Activated CD4-positive, alpha-beta T cell treated with anti-CD3 and anti-CD28 coated beads, Interleukin-2, Interleukin-6, amounts not matched to agents 100 ng/mL and 50 ng/mL, durations not matched to agents 16 hours and 8 hours (primary cell): ENCODE data around the gene RIMBP2.
"Not testable (repeated sequence)": the region's sequence is repeated elsewhere in the genome, so short reads cannot be mapped to it uniquely, and the experiment has no call there.

ENCODE experiments used
- DNase-seq: peaks from one replicate; pipeline ENCODE4 v3.0.0-alpha.2; 2020

Gene RIMBP2

DNA sequence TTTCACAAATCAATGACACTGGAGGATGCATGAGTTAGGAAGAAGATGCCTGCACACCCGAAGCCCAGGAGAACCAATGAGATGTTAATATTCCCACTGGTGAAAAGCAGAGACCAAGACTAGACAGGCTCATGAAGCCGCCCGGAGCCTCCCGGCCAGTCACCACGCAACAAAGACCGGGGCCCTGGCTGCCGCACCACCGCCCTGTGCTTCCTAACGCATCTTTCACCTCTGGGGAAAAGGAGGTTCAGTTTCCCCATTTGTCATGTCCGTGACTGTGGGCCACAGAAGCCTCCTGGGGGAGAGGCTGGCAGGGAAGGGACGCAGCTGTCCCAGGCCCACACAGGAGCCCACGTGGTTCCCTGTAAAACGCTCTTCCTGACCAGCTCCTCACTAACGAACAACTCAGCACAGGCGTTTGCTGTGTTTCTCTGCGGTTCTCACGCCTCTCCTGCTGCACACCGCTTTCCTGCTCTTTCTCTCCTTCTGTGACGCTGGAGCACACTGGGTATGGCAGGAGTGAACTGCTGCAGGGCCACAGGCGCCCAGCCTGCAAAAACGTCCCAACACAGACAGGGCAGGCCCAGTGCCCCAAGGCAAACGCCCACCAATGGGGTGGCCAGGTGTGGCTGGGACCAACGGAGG lies 10.8 kb downstream of the RIMBP2 start:
- no peak for DNase-seq

DNA sequence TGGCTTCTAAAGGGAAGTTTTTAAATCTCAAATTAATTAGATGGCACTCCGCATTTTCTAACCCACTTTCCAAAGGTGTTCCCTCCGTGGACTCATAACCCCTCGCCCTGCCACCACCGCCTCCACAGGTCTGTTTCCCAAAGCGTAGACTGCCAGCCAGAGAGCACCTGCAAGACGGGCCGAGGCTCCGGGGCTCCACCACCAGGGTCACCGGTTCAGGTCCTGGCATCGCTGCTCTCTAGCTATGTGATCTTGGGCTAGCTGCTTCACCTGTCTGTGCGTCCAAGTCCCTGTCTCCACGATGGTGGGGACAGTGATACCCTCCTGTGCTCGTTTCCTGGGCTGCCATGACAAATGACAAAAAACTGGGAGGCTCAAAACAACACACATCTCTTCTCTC lies 11.5 kb downstream of the RIMBP2 start:
- DNase-seq = no peak

DNA sequence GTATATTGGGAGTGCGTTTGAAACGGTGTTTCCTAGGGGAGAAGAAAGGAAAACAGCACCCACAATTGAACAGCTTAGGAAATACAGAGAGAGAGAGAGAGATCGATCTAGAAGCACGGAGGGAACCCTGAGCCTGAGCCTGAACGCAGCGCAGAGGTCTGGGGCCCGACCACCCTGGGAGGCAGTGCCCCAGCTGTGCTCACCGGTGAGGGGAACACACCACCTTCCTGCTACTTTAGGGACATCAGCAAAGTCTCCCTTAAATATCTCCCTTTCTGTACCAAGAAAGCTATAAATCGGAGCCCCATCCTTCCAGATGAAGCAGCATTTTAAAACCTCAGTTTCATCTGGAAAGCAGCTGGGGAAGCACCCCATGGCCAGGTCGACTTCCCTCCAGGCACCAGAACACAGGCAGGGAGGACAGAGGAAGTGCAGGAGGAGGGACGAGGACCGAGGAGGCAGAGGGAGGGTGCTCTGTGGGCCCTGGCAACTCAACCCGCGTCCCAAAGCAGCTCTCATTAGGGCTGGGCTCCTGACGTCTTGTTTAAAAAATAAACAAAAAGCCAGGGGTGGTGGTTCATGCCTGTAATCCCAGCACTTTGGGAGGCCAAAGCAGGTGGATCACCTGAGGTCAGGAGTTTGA lies 12.2 kb downstream of the RIMBP2 start:
- DNase-seq = no peak

DNA sequence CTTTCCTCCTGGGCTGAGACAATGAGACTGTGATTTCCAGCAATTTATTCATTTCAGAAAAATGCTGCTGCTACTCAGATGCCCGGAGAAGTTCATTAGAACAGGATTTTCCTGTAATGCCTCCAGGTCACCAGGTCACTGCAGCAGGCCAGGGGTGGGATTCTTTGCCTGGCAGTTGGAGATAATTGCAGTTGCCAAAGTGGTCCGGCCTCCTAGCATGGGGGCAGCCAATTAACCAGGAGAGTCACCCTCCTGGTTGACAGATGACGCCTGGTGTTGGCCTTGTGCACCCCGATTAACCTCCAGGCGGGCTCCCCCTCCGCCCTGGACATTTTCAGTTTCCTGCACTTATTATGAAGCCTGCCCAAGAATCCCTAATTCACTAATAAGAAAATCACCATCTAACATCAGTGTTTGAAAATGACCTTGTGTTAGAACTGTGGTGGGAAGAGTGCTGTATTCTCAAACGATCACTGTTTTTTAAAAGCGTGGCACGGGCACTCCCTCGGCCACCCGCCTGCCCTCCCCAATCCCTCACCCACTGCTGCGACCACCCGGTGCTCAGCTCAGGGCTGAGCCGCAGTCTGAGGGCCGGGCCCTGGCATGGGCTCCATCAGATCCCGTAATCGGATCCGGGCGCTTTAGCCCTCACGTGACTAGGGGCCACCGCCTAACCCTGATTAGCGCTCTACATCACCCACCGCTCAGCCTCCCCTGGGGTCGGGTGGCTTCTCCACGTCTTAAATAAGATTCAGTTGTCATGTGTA lies 12.9 kb downstream of the RIMBP2 start:
- DNase-seq = no peak

DNA sequence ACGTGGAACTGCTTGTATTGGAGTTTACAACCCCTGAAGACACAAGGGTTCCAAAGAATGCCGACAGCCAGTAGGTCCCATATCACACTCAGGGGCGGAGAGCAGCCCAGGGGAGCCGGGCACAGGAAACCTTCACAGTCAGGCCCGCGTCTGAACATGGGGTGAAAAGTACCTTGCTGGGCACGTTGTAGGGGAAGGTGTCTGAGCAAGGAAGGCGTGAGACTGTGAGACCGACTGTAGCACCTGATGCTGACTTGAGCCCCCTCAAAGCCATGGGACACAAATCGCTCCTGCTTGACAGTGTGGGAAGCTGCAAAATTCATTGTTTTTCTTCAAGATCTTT lies 14.7 kb downstream of the RIMBP2 start:
- no peak for DNase-seq

DNA sequence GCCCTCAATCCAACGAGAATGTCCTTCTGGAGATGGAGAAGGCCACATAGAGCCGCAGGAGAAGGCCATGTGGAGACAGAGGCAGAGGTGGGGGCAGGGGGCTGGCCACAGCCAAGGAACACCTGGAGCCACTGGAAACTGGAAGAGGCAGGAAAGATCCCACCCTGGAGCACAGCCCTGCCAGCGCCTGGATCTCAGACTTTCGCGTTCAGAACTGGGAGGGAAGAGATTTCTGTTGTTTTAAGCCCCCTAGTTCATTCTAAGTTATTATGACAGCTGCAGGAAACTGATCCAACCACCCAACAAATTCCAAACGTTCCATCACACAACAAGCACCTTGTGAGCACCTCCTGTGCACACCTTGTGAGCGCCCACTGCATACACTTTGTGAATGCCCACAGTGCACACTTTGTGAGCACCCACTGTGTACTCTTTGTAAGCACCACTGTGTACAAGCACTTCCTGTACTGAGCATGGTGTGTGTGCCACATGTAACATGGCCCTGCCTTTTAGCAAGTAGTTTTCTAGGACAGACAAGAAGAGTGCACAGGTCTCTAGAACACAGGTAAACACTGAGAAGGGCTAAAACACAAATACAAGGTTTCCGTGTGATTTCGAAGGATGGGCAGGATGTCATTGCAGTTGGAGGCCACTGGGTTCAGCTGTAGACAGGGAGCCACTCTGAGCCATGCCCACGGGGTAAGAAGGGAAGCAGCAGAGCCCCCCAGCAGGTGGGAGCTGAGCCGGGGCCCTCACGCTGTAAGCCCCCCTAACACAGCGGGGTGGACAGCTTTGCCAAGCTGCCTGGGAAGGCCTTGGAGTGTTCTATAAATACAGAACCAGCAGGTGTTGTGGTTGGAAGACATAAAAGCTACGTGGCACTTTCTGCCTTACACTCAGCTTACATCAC lies 15.4 kb downstream of the RIMBP2 start:
- DNase-seq = no peak

DNA sequence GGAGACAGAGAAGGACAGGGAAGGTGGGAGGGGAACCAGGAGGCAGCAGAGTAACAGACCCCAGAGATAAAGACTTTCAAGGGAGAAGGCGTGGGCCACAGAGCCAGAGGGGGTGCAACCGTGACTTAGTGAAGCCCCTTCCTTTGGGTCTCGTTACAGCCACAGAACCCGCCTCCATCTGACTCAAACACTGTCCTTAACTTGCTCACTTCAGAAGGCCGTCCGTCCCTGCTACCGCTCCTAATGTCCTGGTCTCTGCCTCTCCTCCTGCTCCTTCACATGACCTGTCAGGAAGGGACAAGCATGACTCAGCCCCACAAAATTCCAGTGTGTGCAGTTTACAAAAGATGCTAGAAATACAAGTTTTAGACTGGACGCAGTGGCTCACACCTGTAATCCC lies 18.0 kb downstream of the RIMBP2 start:
- no peak for DNase-seq

DNA sequence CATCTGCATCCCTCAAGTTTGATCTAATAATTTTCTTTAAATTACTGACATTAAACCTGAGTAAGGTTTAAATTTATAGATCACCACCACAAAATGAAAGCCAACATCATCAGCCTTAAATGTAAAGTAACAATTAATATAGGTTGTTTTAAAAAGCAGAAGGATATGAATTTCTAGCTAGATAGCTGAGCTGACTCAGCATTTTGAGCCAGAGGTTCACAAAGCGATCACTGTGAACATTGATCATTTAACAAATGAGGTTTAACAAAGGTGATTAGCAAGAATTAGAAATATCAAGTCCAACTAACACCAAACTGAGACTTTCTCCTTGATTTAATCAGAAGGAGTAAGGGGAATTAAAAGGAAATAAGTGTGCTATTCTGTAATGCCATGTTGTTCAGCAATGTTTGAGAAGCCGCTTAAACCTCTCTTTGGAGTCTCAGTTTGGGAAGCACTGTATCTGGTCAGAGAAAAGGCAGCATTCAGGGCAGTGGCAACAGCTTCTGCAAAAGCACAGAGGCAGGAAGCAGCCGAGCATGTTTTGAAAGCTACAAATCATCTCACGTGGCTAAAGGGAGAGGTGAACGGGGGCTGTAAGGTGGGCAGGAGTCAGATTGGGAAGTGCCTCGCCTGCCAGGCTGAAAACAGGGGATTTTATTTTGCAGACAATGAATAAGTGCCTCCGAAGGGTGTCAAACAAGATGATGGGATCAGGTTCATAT lies 19.6 kb downstream of the RIMBP2 start:
- no peak for DNase-seq

DNA sequence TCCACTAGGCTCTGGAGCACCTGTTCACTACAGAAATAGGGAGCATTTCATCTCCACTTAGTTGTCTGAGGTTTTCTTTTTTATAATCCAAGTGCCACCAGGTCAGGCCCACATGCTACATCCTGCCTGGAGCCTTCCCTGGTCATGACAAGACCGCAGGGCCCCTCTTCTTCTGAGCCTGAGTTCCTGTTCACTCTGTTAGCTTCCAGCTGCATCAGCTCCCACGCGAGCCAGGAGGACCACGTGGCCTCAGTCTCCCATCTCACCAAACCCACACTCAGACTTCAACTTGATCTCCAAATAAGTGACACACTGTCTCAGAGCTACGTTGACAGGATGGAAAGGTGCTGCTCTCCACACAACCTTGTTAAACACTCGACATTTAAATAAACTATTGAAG lies 21.0 kb downstream of the RIMBP2 start:
- no peak for DNase-seq

DNA sequence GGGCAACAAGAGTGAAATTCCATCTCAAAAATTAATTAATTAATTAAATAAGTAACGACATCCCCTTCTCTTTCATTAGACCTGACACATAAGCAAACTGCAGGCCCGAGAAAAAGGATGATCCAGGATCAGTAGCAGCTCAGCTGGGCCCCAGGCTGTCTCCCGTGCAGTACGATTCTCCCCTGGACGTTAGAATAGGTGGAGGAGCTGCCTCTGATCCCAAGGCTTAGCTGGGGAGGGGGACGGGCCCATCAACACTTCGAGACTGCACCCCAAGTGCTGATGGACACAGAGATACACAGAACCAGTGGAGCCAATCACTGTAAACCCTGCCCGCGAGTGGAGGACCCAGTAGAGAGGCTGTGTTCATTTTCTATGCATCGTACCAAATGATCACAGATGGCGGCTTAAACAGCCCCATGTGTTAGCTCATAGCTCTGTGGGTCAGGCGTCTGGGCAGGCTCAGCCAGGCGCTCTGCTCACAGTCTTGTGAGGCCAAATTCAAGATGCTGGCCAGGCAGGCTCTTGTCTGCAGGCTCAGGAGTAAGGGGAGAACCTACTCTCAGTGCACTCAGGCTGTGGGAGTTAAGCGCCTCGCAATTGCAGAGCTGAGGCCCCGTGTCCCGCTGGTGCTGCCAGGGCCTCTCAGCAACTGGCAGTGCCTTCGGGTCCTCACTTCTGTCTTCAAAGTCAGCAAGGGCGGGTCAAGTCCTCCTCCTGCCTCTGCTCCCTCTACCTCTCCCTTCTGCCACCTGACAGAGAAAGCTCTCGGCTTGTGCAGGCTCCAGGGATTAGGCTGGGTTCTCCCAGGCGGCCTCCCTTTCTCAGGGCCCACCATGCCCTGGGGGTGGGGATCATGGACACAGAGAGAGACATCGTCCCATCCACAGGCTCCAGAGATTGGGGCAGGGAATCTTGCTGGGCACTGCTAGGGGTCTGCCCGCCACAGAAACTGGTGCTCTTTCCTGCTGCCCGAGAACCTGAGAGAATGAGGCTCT lies 26.4 kb downstream of the RIMBP2 start:
- no peak for DNase-seq

DNA sequence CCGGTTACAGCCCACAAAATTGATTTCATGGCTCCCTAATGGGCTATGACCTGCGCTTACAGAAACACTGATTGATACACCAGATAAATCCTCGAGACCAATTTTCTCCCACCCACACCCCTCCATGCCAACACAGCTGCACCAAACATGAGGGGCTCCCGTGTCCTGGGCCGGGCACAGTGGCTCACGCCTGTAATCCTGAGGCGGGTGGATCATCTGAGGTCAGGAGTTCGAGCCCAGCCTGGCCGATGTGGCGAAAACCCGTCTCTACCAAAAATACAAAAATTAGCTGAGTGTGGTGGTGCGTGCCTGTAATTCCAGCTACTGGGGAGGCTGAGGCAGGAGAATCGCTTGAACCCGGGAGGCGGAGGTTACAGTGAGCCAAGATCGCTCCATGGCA lies 27.1 kb downstream of the RIMBP2 start:
- DNase-seq = not testable (repeated sequence)

DNA sequence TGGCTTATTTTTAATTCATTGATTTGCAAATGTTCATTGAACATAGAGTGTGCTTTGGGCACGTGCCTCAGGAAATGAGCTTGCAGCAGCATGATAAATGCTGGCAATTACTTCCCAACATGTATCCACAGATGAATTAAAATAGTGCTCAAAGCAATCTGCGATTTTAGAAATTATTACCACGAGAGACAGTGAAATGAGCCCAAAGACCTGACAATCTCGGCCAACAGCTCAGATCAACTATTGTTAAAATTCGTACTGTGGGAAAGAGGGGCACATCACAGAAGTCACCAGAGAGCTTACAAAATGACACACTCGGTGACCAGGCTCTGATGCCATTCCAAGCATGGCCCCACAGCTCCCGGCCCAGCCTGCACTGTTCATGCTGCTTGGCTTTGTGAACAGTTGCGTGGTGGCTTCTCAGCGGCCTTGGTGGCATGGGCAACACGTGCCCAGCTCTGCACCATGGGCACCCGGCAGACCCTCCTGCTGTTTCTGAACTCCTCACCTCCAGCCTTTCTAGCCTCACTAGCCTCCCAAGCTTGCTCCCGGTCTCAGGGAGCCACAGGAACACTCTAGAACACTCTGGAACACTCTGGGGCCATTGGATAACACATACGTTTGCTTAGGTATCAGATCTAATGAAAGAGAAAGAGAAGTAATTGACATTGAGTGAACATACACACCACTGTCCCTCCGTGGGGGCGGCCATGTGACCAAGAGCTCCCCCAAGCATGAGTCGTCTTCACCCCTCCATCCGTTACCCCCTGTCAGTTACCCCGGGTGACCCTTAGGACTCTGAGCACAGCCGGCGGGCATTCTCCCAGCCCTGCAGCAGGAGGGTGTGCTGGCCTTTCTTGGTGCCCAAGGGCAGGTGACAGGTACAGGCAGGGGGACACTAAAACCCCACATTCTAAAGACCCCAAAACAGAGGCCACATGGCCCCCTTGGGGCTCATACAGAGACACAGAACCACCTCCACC lies 28.0 kb downstream of the RIMBP2 start:
- no peak for DNase-seq

DNA sequence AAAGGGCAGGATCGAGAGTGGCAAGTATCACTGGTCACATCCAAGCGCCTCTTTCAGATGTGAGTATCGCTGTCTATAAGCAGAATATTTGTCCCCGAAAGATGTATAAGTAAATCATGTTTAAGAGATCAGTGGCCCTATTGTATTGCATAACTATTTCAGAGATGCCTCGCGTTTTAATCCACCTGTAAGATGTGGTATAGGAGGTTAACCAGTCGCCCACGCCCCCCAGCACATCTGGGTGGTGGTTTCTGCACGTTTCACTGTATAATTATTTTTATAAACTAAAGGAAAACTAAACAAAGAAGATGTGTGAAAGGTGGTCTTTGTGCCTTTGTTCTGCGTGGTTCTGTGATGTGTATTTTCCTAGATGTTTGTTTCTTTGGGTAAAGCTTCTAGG lies 28.9 kb downstream of the RIMBP2 start:
- no peak for DNase-seq

DNA sequence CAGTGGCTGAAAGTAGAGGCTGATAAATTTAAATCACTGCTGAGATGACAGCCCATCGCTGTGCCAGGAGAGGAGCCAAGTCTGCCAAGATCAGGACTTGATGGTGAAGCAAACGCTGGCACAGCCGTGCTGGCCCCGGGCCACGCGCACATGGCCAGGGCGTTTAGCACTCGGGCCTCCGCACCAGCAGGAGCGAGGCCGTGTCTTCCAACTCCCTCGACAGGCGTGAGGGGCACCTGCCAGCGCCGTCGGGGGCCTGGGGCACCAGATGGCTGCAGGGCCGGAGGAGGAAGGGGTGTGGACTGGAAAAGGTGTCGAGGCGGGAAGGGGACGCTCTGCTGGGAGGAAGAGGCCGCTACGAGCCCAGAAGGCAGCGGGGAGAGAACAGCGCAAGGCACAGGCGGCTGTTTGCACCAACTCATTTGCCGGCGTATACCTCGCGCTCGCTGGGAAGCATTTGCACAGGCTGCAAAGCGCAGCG lies 29.5 kb downstream of the RIMBP2 start:
- no peak for DNase-seq

DNA sequence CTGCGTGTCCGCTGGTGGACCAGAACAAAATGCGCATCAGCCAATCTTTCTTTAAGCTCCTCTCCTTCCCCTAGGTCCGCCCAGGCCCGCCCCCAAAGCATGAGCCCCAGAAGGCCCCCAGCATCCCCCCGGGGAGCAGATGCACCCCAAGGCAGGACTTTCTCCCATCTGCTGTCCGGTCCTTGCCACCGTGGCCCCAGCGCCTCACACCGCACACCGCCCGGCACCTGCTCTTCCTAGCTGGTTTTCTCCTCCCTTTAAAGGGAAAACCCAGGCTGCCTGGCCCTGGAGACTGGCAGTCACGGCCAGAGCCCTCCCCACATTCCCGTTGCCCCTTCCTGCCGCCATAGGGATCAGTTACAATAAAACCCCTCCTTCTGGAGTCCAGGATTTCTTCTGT lies 30.2 kb downstream of the RIMBP2 start:
- no peak for DNase-seq

DNA sequence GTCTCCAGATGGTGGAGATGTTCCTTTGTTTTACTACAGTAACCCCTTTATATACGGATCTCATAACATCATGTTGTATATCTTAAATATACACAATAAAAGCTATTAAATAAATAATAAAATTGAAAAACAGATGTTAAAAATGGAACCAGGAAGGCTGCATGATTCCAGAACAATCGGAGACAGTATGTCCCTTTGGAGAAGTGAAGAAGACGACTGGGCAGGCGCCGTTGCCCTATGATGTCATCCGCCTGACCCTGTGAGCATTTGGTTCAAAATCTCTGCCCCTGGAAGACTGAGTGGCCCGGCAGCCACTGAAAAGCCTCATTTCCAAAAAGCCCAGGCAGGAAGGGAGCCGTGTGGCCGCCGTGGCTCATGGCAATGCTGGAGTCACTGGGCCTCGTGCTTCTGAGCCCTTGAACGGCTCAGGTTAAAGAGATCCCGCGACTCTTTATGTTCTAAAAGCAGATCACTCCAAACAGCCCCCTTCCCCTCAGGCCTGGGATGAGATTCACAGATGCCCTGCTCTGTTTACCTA lies 30.8 kb downstream of the RIMBP2 start:
- no peak for DNase-seq

DNA sequence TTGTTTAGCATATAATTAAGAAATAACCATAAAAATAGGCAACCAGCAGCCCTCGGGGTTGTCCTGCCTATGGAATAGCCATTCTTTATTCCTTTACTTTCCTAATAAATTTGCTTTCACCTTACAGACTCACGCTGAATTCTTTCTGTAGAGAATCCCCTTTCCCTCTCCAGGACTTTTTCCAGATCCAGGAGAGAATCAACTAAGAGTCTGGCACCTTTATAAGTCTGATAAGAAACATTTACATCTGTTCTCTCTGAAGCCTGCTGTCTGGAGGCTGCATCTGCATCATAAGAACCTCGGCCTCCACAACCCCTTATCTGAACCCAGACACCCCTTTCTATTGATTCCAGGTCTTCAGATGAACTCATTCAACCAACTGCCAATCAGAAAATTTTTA lies 32.3 kb downstream of the RIMBP2 start:
- DNase-seq = no peak

DNA sequence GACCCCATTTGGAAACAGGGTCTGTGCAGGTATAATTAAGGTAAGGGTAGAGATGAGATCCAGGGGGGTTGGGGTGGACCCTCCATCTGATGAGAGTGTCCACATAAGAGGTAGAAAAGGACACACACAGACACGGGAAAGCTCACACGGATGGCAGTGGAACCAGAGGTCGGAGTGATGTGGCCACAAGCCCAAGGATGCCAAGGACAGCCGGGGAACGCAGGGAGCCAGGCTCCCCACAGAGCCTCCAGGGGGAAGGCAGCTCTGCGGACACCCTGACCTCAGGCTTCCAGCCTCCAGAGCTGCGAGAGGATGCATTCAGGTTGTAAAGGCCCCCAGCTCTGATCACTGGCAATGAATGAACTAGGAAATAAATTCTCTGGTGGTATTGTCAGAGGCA lies 33.0 kb downstream of the RIMBP2 start:
- no peak for DNase-seq

DNA sequence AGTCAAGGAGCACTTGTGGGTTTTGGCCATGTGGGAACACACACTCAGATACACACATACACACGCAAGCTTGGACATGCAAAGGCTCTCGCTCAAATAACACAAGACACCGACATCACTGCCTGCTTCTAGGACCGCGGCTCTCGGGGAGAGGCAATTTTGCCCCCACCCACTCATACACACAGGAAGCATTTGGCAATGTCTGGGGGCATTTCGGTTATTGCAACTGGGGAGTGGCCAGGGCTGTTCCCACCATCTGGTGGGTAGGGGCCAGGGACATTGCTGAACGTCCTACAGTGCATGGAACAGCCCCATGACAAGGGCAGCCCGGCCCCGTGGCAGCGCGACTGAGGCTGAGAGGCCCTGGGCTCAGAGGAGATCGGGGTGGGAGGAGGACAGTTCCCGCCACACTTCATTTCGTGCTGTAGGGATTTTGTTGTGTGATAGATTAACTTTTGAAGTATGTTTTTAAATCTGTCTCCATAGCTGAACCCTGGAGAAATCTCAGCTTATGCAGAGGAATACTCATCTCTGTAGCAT lies 35.6 kb downstream of the RIMBP2 start:
- no peak for DNase-seq
